Mucosa of descending colon (tissue), 3 donors: ENCODE data around the gene PIGL. TPM values are rescaled to one million over a fixed set of nuclear protein-coding genes. Genes with fewer than 3 reads are reported as not detected.

Experiments used
- ATAC-seq: fragments of 200-7000 bp; cut with Tn5 transposase; one replicate; pipeline ENCODE4 v1.9.1; 2020; ENCODE audit warnings: mild to moderate bottlenecking, moderate library complexity
- DNase-seq, 3 donors: peaks; one replicate each; pipeline ENCODE4 v3.0.0-alpha.2; 2020
- H3K36me3 ChIP-seq: fragments of 200-600 bp; one replicate; pipeline ENCODE4 v1.8.0; 2021; ENCODE audit warnings: low read depth, mild to moderate bottlenecking
- H3K4me1 ChIP-seq: fragments of 200-600 bp; one replicate; pipeline ENCODE4 v1.8.0; 2021; ENCODE audit warnings: low read depth, mild to moderate bottlenecking
- H3K4me3 ChIP-seq: fragments of 200-600 bp; one replicate; pipeline ENCODE4 v1.8.0; 2021; ENCODE audit warnings: mild to moderate bottlenecking
- H3K9me3 ChIP-seq: fragments of 200-600 bp; one replicate; pipeline ENCODE4 v1.8.0; 2021; ENCODE audit warnings: mild to moderate bottlenecking
- intact Hi-C, 2 donors: fragments of 100-400 bp; cut with DNase I in 1 of 2; cut with micrococcal nuclease in 1 of 2; formaldehyde crosslinking; loops; one replicate each; pipeline versions ENCODE4 v1.11.0 to v1.11.1; 2022; cut with DNase I, micrococcal nuclease
- total RNA-seq, 3 donors: library from RNA; stranded (reverse); fragmentation: NEBNext Ultra II Directional in 2 of 3; extraction: Animal tissue kit (Norgen Biotek cat#: 25700) in 2 of 3; gene quantifications; one replicate each; pipeline versions ENCODE4 v1.2.1 to v1.2.4, GENCODE V29; 2021 to 2023
- TF ChIP-seq, protein P1 (sequence below): fragments of 200-600 bp; IDR thresholded peaks from one replicate; pipeline ENCODE4 v1.8.0; 2022; ENCODE audit warnings: antibody characterized with exemption, mild to moderate bottlenecking
- donor health status: DM: no; HTN: no; CAD: no; lungs with moderate emphysema.
- donor health status: DM: no; HTN: no; CAD: no.
- donor health status: DM: no; HTN: yes; CAD: no.

Gene PIGL
- total RNA-seq, 3 donors from 2014 or later: 28.2 to 51.8 (median 49.8) TPM

DNA sequence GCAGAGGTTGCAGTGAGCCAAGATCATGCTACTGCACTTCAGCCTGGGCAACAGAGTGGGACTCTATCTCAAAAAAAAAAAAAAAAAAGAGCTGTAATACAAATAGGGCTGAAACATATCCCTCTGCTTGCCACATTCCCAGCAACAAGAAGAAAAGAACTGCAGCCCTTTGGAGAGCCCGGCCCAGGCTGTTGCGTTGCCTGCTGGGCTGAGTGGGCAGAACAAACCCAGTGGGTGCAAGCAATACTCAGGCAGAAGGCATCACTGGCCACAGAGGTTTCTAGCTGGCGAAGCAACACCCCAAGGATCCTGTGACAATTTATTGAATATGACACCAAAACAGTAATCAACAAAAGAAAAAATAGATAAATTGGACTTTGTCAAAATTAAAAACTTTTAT, 44.0 kb downstream of the PIGL start:
- H3K4me1 ChIP-seq: peaks cover 15% of the 10 kb centered on the region
- ATAC-seq: no peak
- no peak for DNase-seq
- no peaks in the 10 kb centered on the region for H3K9me3 ChIP-seq
- TF ChIP-seq, protein P1, sequence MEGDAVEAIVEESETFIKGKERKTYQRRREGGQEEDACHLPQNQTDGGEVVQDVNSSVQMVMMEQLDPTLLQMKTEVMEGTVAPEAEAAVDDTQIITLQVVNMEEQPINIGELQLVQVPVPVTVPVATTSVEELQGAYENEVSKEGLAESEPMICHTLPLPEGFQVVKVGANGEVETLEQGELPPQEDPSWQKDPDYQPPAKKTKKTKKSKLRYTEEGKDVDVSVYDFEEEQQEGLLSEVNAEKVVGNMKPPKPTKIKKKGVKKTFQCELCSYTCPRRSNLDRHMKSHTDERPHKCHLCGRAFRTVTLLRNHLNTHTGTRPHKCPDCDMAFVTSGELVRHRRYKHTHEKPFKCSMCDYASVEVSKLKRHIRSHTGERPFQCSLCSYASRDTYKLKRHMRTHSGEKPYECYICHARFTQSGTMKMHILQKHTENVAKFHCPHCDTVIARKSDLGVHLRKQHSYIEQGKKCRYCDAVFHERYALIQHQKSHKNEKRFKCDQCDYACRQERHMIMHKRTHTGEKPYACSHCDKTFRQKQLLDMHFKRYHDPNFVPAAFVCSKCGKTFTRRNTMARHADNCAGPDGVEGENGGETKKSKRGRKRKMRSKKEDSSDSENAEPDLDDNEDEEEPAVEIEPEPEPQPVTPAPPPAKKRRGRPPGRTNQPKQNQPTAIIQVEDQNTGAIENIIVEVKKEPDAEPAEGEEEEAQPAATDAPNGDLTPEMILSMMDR: no peak
- intact Hi-C loops: no loop called here
- H3K36me3 ChIP-seq: no peaks in the 10 kb centered on the region
- no peak overlapping the region for H3K4me3 ChIP-seq

DNA sequence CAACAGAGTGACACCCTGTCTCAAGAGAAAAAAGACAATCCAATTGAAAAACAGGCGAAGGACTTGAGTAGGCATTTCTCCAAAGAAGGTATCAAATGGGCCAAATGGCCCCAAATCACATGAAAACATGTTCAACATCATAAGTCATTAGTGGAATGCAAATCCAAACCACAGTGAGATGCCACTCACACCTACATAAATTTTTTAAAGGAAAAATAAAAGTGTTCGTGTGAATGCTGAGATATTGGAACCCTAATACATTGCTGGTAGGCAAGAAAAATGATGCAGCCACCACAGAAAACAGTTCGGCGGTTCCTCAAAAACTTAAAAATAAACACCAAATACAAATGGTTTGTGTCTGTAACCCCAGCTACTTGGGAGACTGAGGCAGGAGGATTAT, 45.2 kb downstream of the PIGL start:
- Histone ChIP-seq H3K4me1 (peaks cover 4% of the 10 kb centered on the region), H3K36me3 (no peaks in the 10 kb centered on the region), H3K9me3 (no peaks in the 10 kb centered on the region), H3K4me3 (no peak overlapping the region)
- no peak for ATAC-seq
- TF ChIP-seq, protein P1: no peak
- no peak for DNase-seq
- intact Hi-C loops: no loop called here

DNA sequence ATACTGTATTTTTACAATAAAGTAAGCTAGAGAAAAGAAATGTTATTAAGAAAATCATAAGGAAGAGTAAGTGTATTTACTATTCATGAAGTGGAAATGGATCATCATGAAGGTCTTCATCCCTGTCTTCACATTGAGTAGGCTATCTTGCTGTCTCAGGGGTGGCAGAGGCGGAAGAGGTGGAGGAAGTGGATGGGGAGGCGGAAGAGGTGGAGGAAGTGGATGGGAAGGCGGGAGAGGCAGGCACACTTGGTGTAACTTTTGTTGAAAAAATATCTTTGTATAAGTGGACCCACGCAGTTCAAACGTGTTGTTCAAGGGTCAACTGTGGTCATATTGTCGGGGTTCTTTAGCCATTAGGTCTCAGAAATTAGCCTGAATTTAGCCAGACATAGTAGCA, 50.2 kb downstream of the PIGL start:
- H3K9me3 ChIP-seq: no peaks in the 10 kb centered on the region
- no peaks in the 10 kb centered on the region for H3K36me3 ChIP-seq
- no peak overlapping the region for H3K4me3 ChIP-seq
- intact Hi-C loops: no loop called here
- ATAC-seq: no peak
- no peaks in the 10 kb centered on the region for H3K4me1 ChIP-seq
- TF ChIP-seq, protein P1: no peak
- DNase-seq: no peak

DNA sequence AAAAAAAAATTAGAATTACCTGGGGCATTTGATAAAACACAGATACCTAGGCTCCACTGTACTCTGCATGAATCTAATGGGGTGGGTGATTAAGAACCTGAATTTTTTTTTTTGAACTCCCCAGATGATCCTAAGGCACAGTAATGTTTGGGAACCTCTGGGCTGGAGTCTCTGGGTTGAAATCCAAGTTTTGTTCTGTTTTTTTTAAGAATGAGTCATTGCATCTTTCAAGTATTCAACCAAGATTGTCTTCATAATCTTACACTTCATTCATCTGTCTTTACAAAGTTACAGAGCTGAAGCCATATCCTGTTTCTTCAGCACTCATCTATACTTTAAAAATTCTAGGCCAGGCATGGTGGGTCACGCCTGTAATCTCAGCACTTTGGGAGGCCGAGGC, 52.6 kb downstream of the PIGL start:
- Histone ChIP-seq H3K36me3 (no peaks in the 10 kb centered on the region), H3K4me3 (no peak overlapping the region), H3K4me1 (no peaks in the 10 kb centered on the region), H3K9me3 (no peaks in the 10 kb centered on the region)
- TF ChIP-seq, protein P1: no peak
- ATAC-seq: no peak
- intact Hi-C loops: no loop called here
- DNase-seq: no peak

DNA sequence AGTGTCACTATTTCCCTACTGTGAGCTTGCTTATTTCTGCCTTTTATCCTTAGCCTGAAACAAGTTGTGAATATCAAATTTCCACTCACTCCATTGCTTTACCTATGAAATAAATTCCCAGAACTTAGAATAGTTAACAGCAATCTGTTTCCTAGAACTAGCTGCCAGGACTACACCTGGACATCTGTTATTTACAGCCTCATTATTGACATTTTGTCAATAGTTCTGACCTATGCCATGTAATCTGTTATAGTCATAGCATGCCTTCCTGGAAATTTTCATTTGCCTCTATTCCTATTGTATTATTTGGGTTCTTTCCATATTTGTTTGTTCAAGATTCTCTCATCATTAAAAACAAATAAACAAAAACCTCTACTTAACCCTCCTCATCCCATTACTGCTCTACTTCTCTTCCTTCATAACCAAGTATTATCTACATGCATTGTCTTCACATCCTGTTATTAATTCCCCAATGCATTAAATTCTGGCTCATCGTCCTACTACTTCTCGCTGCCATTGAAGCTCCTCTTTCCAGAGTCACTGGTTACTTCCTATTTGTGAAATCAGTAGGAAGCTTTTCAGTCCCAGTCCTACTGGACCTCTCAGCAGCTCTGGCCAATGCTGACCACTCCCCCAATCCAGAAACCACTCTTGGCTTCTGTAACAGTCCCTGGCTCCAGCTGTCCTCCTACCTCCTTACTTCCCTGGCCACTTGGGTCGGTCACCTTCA, 55.3 kb downstream of the PIGL start:
- Histone ChIP-seq H3K4me1 (no peaks in the 10 kb centered on the region), H3K36me3 (no peaks in the 10 kb centered on the region), H3K9me3 (no peaks in the 10 kb centered on the region), H3K4me3 (no peak overlapping the region)
- DNase-seq: no peak
- ATAC-seq: peak; percentile 40
- TF ChIP-seq, protein P1: no peak
- intact Hi-C loops: no loop called here
